ENCODE measurements around the gene CYTH3. TPM values are rescaled to one million over a fixed set of nuclear protein-coding genes. Genes with fewer than 3 reads are reported as not detected.
"Not testable (repeated sequence)": the region's sequence is repeated elsewhere in the genome, so short reads cannot be mapped to it uniquely, and the experiment has no call there.

Gene CYTH3
- 7.9 TPM for total RNA-seq

- peak; percentile 96 for ATAC-seq
These were observed at the start of gene CYTH3 for GRCh38 chr7:6272481-6273323. Gene CYTH3 (minus strand): TSS chr7:6272624. CDS start chr7:6272507, 117 bp downstream.

DNA sequence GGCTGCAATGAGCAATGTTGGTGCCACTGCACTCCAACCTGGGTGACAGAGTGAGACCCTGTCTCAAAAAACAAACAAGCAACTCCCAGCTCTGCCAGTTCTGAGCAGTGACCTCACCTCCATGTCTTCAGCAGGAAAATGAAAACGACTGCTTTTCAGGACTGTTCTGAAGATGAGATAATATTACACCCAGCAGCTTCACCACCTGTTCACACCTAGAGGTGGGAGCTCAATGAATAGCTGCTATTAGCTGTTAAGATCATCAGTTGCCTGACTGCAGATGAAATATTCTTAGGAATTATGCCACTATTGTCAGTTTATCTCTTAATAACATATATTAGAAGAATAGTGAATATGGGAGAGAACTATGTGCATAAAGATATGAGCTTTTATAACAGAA lies 48.4 kb upstream of the CYTH3 start:
- no peak for ATAC-seq

DNA sequence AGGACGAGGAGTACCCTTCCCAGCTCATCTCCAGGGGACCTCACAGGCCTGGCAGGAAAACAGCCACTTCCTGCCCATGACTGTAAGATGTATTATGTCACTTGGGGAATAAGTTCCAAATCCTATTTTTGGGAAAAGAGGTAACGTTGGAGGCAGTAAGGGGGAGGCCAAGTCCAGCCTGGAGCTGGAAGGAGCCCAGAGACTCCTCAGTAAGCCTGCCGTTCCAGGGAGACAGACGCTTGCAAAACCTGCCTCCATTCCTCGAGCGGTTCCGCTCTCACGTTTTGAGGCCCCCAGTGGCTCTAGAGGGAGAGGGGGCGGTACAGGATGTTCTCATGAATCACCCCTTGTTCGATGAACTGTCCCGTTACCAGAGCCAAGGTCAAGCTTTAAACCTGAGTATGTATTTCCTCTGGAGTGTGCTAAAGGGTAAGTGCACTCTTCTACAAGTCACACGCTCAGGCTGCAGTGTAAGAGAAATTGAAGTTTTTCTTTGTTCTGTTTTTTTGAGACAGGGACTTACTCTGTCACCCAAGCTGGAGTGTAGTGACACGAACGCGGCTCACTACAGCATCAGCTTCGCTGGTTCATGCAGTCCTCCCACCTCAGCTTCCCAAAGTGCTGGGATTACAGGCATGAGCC lies 45.5 kb upstream of the CYTH3 start:
- ATAC-seq: peak; percentile 33

DNA sequence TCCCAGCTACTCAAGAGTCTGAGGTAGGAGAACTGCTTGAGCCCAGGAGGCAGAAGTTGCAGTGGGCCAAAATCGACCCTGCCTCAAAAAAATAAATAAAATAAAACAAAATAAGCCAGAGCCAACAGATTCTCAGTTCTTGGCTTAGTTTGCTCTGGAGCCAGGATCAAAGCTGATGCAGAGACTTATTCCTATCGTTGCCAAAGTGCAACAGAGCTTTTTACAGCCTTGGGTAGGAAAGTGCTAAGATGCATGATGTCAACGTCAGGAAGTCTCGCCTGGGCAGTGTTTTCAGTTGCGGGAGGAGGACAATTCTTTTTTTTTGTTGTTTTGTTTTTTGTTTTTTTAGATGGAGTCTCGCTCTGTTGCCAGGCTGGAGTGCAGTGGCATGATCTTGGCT lies 43.8 kb upstream of the CYTH3 start:
- no peak for ATAC-seq

- no peak for ATAC-seq
These were observed 43.3 kb upstream of the CYTH3 start for GRCh38 chr7:6315746-6316145.

GRCh38 chr7:6310271-6310993 lies 38.0 kb upstream of the CYTH3 start:
- ATAC-seq: no peak

DNA sequence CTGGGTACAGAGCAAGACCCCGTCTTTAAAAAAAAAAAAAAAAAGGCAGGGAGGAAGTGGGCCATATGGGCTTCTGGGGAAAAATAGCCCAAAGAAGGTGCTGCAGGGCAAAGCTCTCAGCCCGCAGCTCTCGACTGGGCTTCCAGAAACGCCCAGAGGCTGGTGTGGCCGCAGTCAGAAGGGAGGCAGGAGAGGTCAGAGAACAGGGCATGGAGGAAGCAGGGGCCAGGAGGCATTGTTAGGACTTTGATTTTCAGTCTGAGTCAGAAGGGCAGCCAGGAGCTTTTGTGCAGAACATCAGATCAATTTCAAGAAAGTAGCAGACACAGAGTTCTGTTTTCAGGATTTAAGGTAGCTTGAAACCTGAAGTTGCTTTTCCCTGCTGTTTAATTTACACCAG lies 35.3 kb upstream of the CYTH3 start:
- no peak for ATAC-seq

DNA sequence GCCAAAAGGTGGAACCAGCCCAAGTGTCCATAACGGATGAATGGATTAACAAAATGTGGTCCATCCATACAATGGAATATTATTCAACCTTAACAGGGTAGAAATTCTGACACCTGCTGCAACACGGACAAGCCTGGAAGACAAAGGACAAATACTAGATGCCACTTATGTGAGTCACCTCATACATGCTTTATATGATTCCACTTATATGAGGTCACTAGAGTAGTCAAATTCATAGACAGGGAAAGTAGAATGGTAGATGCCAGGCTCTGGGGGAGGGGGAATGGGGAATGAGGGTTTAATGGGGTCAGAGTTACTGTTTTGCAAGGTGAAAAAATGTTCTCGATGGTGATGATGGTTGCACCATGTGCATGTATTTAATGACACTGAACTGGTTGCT lies 34.0 kb upstream of the CYTH3 start:
- peak; percentile 93 for ATAC-seq

DNA sequence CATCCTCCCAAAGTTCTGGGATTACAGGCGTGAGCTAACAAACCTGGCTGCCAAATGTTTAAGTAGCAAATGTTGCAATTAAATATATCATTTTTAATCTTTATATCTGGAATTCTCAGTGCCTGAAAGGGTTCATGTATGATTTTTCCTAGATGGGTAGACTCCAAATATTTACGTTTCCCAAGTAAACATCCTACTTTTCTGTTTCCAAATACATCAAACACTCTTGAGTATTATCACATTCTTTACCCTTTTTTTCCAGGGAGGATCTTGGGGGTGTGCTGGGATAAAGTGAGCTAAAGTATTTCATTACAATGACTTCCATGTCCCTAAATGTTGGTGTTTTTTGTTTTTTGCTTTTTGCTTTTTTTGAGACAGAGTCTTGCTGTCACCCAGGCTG lies 32.9 kb upstream of the CYTH3 start:
- no peak for ATAC-seq

GRCh38 chr7:6301446-6301845 lies 29.0 kb upstream of the CYTH3 start:
- ATAC-seq: not testable (repeated sequence)

DNA sequence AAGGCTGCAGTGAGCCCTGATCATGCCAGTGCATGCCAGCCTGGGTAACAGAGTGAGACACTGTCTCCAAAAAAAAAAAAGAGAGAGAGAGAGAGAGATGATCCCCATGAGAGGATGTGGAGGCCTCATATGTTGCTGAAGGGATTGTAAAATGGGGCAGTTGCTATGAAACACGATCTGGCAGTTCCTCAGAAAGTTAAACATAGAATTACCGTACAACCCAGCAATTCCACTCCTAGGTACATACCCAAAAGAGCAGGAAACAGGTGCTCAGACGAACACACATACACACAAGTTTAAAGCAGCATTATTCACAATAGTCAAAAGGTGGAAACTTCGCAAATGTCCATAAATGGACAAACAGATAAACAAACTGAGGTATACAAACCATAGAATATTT lies 27.4 kb upstream of the CYTH3 start:
- no peak for ATAC-seq

- ATAC-seq: no peak
These were observed 22.4 kb upstream of the CYTH3 start for GRCh38 chr7:6294839-6295238.

- ATAC-seq: no peak
These were observed 20.8 kb upstream of the CYTH3 start for GRCh38 chr7:6293202-6293601.

DNA sequence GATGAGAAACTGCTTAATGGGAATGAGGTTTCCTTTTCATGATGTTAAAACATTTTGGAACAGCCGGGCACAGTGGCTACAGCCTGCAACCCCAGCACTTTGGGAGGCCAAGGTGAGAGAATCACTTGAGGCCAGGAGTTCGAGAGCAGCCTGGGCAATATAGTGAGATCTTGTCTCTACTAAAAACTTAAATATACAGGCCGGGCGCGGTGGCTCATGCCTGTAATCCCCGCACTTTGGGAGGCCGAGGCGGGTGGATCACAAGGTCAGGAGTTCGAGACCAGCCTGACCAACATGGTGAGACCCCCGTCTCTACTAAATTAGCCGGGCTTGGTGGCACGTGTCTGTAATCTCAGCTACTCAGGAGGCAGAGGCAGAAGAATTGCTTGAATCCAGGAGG lies 19.5 kb upstream of the CYTH3 start:
- not testable (repeated sequence) for ATAC-seq

GRCh38 chr7:6291531-6291930 lies 19.1 kb upstream of the CYTH3 start:
- no peak for ATAC-seq

DNA sequence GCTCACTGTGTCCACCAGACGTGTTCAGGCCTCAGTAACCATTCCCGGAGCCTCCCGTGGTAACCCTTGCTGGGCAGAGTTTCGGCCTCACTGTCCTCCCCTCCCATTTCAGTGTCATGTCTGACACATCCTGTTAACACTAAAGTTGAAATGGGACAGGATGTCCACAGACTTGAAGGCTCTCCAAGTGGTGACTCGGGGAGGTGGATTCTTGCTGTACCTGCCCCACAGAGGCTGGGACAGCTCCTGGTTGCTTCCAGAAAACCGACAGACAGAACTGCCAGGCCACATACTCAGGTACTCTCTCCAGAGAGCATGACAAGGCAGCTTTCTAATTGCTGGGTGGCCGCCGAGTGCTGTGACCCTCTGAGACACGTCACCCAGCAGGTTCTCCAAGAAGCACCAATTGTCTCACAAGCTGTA lies 17.9 kb upstream of the CYTH3 start:
- ATAC-seq: peak; percentile 77

GRCh38 chr7:6288270-6288860 lies 15.9 kb upstream of the CYTH3 start:
- ATAC-seq: no peak

DNA sequence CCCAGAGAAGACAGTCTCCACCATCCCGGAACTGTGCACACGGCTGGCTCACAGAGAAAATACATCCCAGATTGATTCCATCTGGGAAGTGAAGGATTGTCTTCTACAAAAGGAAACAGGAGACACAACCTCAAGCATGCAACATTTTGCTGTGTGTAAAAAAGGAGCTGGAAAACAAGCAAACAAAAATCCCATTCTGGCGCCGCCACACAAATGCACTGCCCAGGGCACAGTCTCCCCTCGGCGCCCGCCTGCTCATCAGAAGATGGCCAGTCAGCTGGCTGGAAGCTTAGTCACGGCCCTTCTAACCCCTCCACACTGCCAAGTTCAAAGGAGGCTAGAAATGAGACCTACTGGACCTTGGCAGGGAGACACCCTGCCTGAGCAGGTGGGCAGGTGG lies 14.1 kb upstream of the CYTH3 start:
- ATAC-seq: no peak

GRCh38 chr7:6284461-6285360 lies 12.3 kb upstream of the CYTH3 start:
- ATAC-seq: peak; percentile 55

DNA sequence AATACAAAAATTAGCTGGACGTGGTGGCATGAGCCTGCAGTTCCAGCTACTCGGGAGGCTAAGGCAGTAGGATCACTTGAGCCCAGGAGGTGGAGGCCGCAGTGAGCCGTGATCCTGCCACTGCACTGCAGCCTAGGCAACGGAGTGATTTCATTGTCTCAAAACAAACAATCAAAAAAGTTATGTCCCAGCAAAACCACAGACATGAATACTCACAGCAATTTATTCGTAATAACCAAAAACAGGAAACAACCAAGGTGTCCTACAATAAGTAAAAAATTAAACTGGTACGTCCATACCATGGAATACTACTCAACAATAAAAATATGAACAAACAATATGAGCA lies 11.6 kb upstream of the CYTH3 start:
- no peak for ATAC-seq

DNA sequence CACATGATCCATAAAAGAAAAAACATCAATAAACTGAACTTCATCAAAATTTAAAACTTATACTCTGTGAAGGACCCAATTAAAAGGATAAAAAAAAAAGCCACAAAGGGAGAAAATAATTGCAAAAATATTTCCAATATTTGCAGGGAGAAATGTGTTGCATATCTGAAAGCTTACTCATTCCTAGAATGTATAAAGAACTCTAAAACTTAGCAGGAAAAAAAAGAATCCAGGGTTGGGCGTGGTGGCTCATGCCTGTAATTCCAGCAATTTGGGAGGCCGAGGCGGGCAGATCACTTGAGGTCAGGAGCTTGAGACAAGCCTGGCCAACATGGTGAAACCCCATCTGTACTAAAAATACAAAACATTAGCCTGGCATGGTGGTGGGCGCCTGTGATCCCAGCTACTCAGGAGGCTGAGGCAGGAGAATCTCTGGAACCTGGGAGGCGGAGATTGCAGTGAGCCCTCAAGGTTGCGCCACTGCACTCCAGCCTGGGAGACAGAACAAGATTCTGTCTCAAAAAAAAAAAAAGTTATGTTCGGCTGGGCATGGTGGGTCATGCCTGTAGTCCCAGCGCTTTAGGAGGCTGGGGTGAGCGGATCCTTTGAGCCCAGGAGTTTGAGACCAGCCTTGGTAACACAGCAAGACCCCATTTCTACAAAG lies 11.1 kb upstream of the CYTH3 start:
- ATAC-seq: not testable (repeated sequence)

- ATAC-seq: no peak
These were observed 7.5 kb upstream of the CYTH3 start for GRCh38 chr7:6279937-6280336.

All from esophagus mucosa (tissue), 1 donor.